Measurements from ENCODE around the gene CMTM7. TPM values are rescaled to one million over a fixed set of nuclear protein-coding genes. Genes with fewer than 3 reads are reported as not detected.

CMTM7 gene
- total and polyA plus RNA-seq, 10 of the 15 experiments (the other 5 are each of a cell fraction or from before 2014, with no cell fraction given), result 3.7 to 36.4 (median 14.7) TPM

- TF ChIP-seq, protein P1, sequence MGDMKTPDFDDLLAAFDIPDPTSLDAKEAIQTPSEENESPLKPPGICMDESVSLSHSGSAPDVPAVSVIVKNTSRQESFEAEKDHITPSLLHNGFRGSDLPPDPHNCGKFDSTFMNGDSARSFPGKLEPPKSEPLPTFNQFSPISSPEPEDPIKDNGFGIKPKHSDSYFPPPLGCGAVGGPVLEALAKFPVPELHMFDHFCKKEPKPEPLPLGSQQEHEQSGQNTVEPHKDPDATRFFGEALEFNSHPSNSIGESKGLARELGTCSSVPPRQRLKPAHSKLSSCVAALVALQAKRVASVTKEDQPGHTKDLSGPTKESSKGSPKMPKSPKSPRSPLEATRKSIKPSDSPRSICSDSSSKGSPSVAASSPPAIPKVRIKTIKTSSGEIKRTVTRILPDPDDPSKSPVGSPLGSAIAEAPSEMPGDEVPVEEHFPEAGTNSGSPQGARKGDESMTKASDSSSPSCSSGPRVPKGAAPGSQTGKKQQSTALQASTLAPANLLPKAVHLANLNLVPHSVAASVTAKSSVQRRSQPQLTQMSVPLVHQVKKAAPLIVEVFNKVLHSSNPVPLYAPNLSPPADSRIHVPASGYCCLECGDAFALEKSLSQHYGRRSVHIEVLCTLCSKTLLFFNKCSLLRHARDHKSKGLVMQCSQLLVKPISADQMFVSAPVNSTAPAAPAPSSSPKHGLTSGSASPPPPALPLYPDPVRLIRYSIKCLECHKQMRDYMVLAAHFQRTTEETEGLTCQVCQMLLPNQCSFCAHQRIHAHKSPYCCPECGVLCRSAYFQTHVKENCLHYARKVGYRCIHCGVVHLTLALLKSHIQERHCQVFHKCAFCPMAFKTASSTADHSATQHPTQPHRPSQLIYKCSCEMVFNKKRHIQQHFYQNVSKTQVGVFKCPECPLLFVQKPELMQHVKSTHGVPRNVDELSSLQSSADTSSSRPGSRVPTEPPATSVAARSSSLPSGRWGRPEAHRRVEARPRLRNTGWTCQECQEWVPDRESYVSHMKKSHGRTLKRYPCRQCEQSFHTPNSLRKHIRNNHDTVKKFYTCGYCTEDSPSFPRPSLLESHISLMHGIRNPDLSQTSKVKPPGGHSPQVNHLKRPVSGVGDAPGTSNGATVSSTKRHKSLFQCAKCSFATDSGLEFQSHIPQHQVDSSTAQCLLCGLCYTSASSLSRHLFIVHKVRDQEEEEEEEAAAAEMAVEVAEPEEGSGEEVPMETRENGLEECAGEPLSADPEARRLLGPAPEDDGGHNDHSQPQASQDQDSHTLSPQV (IDR thresholded peaks at IDR 0.05), result no peak
- TF ChIP-seq KLF5 (IDR thresholded peaks at IDR 0.05; ENCODE audit: partially characterized antibody) (peak; percentile 82), BRCA1 (IDR thresholded peaks at IDR 0.05; ENCODE audit: low read depth, low read length) (no peak), SUPT20H (IDR thresholded peaks at IDR 0.05; ENCODE audit: borderline replicate concordance, control insufficient read depth, low read depth, low read length) (no peak), CEBPB (IDR thresholded peaks at IDR 0.05; ENCODE audit: borderline replicate concordance in 1 of 2, low read depth in 2 of 2, low read length in 2 of 2) (peak in 1 of 2 experiments; percentile 40; a peak in 1 of 4 replicates), USF1 (IDR thresholded peaks at IDR 0.05; ENCODE audit: borderline replicate concordance, extremely low read length, insufficient read depth, low read depth, low read length) (no peak), ZNF207 (IDR thresholded peaks at IDR 0.05; ENCODE audit: borderline replicate concordance) (peak; percentile 67), ZBED1 (IDR thresholded peaks at IDR 0.05; ENCODE audit: borderline replicate concordance) (peak; percentile 62; the same call in 1 of the 2 replicates), RUNX3 (IDR thresholded peaks at IDR 0.05; ENCODE audit: low read length) (peak; percentile 80), IKZF2 (IDR thresholded peaks at IDR 0.05) (peak; percentile 98), CREM (IDR thresholded peaks at IDR 0.05; ENCODE audit: low read depth) (peak; percentile 84), SIX5 (IDR thresholded peaks at IDR 0.05; ENCODE audit: low read depth, low read length, severe bottlenecking) (no peak), SMAD1 (IDR thresholded peaks at IDR 0.05; ENCODE audit: low read depth, partially characterized antibody) (peak; percentile 81), E2F8 (IDR thresholded peaks at IDR 0.05; ENCODE audit: low read depth, partially characterized antibody) (peak; percentile 62), MTA2 (IDR thresholded peaks at IDR 0.05; ENCODE audit: low read depth) (peak; percentile 100), CBFB (IDR thresholded peaks at IDR 0.05; ENCODE audit: low read depth) (no peak), BACH1 (IDR thresholded peaks at IDR 0.05; ENCODE audit: borderline replicate concordance) (peak; percentile 97), MEF2B (IDR thresholded peaks at IDR 0.05; ENCODE audit: partially characterized antibody, poor library complexity, severe bottlenecking) (peak; percentile 84), RAD21 (IDR thresholded peaks at IDR 0.05; ENCODE audit: insufficient read depth, low read depth, low read length) (no peak)
- TF ChIP-seq, protein P2, sequence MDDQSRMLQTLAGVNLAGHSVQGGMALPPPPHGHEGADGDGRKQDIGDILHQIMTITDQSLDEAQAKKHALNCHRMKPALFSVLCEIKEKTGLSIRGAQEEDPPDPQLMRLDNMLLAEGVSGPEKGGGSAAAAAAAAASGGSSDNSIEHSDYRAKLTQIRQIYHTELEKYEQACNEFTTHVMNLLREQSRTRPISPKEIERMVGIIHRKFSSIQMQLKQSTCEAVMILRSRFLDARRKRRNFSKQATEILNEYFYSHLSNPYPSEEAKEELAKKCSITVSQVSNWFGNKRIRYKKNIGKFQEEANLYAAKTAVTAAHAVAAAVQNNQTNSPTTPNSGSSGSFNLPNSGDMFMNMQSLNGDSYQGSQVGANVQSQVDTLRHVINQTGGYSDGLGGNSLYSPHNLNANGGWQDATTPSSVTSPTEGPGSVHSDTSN (IDR thresholded peaks at IDR 0.05; ENCODE audit: insufficient replicate concordance, low read depth, low read length), result no peak
These were observed 47.1 kb downstream of the CMTM7 start (continued) for GRCh38 chr3:32438596-32439344.
